Endothelial cell of umbilical vein (primary cell): ENCODE measurements around the gene GSTA1.
"Not testable (repeated sequence)": the region's sequence is repeated elsewhere in the genome, so short reads cannot be mapped to it uniquely, and the experiment has no call there.

Source experiments
- CTCF ChIP-seq, 2 donors: IDR thresholded peaks; 1 replicate in 1 of 2; 2 replicates in 1 of 2; pipeline ENCODE4 v1.5.1; 2011; ENCODE audit warnings: low read length in 2 of 2, mild to moderate bottlenecking in 2 of 2, moderate library complexity in 2 of 2, control low read depth in 1 of 2, inconsistent platforms in 1 of 2, low read depth in 1 of 2; ENCODE audit not compliant: insufficient read depth in 1 of 2; ENCODE audit errors: extremely low read depth in 1 of 2
- EZH2 ChIP-seq: IDR thresholded peaks from 2 replicates; pipeline ENCODE4 v1.6.1; 2012; ENCODE audit warnings: borderline replicate concordance, low read depth, mild to moderate bottlenecking, moderate library complexity, low read length, inconsistent platforms; ENCODE audit not compliant: severe bottlenecking
- FOS ChIP-seq: IDR thresholded peaks from 2 replicates; pipeline ENCODE4 v1.6.1; 2011; ENCODE audit warnings: mild to moderate bottlenecking, low read length, moderate library complexity, borderline replicate concordance; ENCODE audit not compliant: insufficient read depth
- GATA2 ChIP-seq: IDR thresholded peaks from 2 replicates; pipeline ENCODE4 v1.7.0; 2011; ENCODE audit warnings: low read depth, mild to moderate bottlenecking, moderate library complexity, mixed read lengths, low read length; ENCODE audit not compliant: insufficient read length, insufficient read depth
- JUN ChIP-seq: IDR thresholded peaks from 2 replicates; pipeline ENCODE4 v1.6.1; 2011; ENCODE audit warnings: borderline replicate concordance, low read depth; ENCODE audit not compliant: insufficient read length, insufficient read depth
- MYC ChIP-seq: IDR thresholded peaks from one replicate; pipeline ENCODE4 v1.6.1; 2011; ENCODE audit warnings: mild to moderate bottlenecking, low read depth, low read length
- POLR2A ChIP-seq: IDR thresholded peaks from 2 replicates; pipeline ENCODE4 v1.6.1; 2012; ENCODE audit warnings: low read depth, mild to moderate bottlenecking, control low read depth, low read length
- POLR2AphosphoS5 ChIP-seq: IDR thresholded peaks from 2 replicates; pipeline ENCODE4 v1.6.1; 2012; ENCODE audit warnings: low read depth, mild to moderate bottlenecking, control low read depth, low read length, moderate library complexity; ENCODE audit not compliant: insufficient read depth
- TF ChIP-seq, protein P1 (sequence below): IDR thresholded peaks from 2 replicates; pipeline ENCODE4 v1.6.1; 2011; ENCODE audit not compliant: insufficient read depth, insufficient read length

DNA sequence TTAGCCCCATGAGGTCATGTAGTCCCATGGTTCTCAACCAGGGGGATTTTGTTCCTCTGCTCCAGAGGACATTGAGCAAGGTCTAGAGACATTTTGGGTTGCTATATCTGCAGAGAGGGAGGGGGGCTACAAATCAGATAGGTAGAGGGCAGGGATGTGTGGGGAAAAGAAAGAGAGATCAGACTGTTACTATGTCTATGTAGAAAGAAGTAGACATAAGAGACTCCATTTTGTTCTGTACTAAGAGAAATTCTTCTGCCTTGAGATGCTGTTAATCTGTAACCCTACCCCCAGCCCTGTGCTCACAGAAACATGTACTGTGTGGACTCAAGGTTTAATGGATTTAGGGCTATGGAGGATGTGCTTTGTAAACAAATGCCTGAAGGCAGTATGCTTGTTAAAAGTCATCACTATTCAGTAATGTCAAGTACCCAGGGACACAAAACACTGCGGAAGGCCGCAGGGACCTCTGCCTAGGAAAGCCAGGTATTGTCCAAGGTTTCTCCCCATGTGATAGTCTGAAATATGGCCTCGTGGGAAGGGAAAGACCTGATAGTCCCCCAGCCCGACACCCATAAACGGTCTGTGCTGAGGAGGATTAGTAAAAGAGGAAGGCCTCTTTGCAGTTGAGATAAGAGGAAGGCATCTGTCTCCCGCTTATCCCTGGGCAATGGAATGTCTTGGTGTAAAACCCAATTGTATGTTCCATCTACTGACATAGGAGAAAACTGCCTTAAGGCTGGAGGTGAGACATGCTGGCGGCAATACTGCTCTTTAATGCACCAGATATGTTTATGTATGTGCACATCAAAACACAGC is 41.7 kb downstream of the GSTA1 start:
- TF ChIP-seq EZH2; CTCF (IDR thresholded peaks at IDR 0.05; ENCODE audit: extremely low read depth in 1 of 2, insufficient read depth in 1 of 2, low read depth in 1 of 2, low read length in 2 of 2); POLR2AphosphoS5; POLR2A; JUN; GATA2; MYC; FOS: not testable (repeated sequence)
- TF ChIP-seq, protein P1, sequence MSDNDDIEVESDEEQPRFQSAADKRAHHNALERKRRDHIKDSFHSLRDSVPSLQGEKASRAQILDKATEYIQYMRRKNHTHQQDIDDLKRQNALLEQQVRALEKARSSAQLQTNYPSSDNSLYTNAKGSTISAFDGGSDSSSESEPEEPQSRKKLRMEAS, result not testable (repeated sequence)
